HEK293 (cell line): ENCODE results near the gene SMIM24.

Experiments used
- GFI1B ChIP-seq: fragments of 450-650 bp; formaldehyde crosslinking; IDR thresholded peaks from 2 replicates; pipeline ENCODE4 v1.5.1; 2016; ENCODE audit warnings: missing biosample characterization, missing genetic modification characterization
- GLI2 ChIP-seq: fragments of 450-650 bp; formaldehyde crosslinking; IDR thresholded peaks from 2 replicates; pipeline ENCODE4; 2017; ENCODE audit warnings: missing biosample characterization, missing genetic modification characterization, low read depth, borderline replicate concordance
- GLIS2 ChIP-seq: fragments of 450-650 bp; formaldehyde crosslinking; IDR thresholded peaks from 2 replicates; pipeline ENCODE4 v1.5.1; 2016; ENCODE audit warnings: missing biosample characterization, missing genetic modification characterization
- KLF1 ChIP-seq: fragments of 450-650 bp; formaldehyde crosslinking; IDR thresholded peaks from 2 replicates; pipeline ENCODE4 v1.5.1; 2016; ENCODE audit warnings: missing biosample characterization, missing genetic modification characterization
- KLF16 ChIP-seq: fragments of 450-650 bp; formaldehyde crosslinking; IDR thresholded peaks from 2 replicates; pipeline ENCODE4 v1.5.1; 2017; ENCODE audit warnings: missing biosample characterization, missing genetic modification characterization
- KLF8 ChIP-seq: fragments of 450-650 bp; formaldehyde crosslinking; IDR thresholded peaks from 2 replicates; pipeline ENCODE4 v1.5.1; 2016; ENCODE audit warnings: missing biosample characterization, missing genetic modification characterization
- MEIS1 ChIP-seq: sonication (generic); formaldehyde crosslinking; IDR thresholded peaks from 2 replicates; pipeline ENCODE4 v1.8.1; 2022; ENCODE audit warnings: missing genetic modification reagents, mild to moderate bottlenecking, borderline replicate concordance
- MYNN ChIP-seq: fragments of 450-650 bp; formaldehyde crosslinking; IDR thresholded peaks from 2 replicates; pipeline ENCODE4 v1.5.1; 2016; ENCODE audit warnings: missing biosample characterization, missing genetic modification characterization, borderline replicate concordance
- RBAK ChIP-seq: fragments of 450-650 bp; formaldehyde crosslinking; IDR thresholded peaks from 2 replicates; pipeline ENCODE4 v1.5.1; 2016; ENCODE audit warnings: missing biosample characterization, missing genetic modification characterization
- SALL2 ChIP-seq: fragments of 450-650 bp; formaldehyde crosslinking; IDR thresholded peaks from 2 replicates; pipeline ENCODE4 v1.5.0; 2017; ENCODE audit warnings: missing biosample characterization, mild to moderate bottlenecking, missing genetic modification characterization, borderline replicate concordance
- TRIM28 ChIP-seq: IDR thresholded peaks from 2 replicates; pipeline ENCODE4 v1.6.1; 2011; ENCODE audit warnings: low read length, control low read depth, borderline replicate concordance
- ZEB2 ChIP-seq: fragments of 450-650 bp; formaldehyde crosslinking; IDR thresholded peaks from 2 replicates; pipeline ENCODE4 v1.5.1; 2016; ENCODE audit warnings: missing biosample characterization, missing genetic modification characterization
- ZFP37 ChIP-seq: fragments of 450-650 bp; formaldehyde crosslinking; IDR thresholded peaks from 2 replicates; pipeline ENCODE4 v1.5.1; 2016; ENCODE audit warnings: missing biosample characterization, missing genetic modification characterization
- ZNF214 ChIP-seq: fragments of 450-650 bp; formaldehyde crosslinking; IDR thresholded peaks from 2 replicates; pipeline ENCODE4 v1.5.1; 2017; ENCODE audit warnings: missing biosample characterization, mild to moderate bottlenecking, missing genetic modification characterization, borderline replicate concordance
- ZNF311 ChIP-seq: fragments of 450-650 bp; formaldehyde crosslinking; IDR thresholded peaks from 2 replicates; pipeline ENCODE4 v1.5.1; 2017; ENCODE audit warnings: missing biosample characterization, missing genetic modification characterization, borderline replicate concordance
- ZNF324 ChIP-seq: fragments of 450-650 bp; formaldehyde crosslinking; IDR thresholded peaks from 2 replicates; pipeline ENCODE4 v1.5.1; 2016; ENCODE audit warnings: missing biosample characterization, missing genetic modification characterization
- ZNF404 ChIP-seq: fragments of 450-650 bp; formaldehyde crosslinking; IDR thresholded peaks from 2 replicates; pipeline ENCODE4 v1.5.1; 2017; ENCODE audit warnings: missing biosample characterization, missing genetic modification characterization
- ZNF549 ChIP-seq: fragments of 450-650 bp; IDR thresholded peaks from 2 replicates; pipeline ENCODE4 v1.5.1; 2018; ENCODE audit warnings: missing biosample characterization, missing genetic modification characterization, mild to moderate bottlenecking, inconsistent platforms, moderate library complexity
- ZNF571 ChIP-seq: fragments of 450-650 bp; formaldehyde crosslinking; IDR thresholded peaks from 2 replicates; pipeline ENCODE4 v1.5.0; 2017; ENCODE audit warnings: missing biosample characterization, missing genetic modification characterization
- ZNF610 ChIP-seq: fragments of 450-650 bp; formaldehyde crosslinking; IDR thresholded peaks from 2 replicates; pipeline ENCODE4 v1.5.1; 2016; ENCODE audit warnings: missing biosample characterization, missing genetic modification characterization, borderline replicate concordance
- ZNF629 ChIP-seq: fragments of 450-650 bp; formaldehyde crosslinking; IDR thresholded peaks from 2 replicates; pipeline ENCODE4 v1.5.1; 2017; ENCODE audit warnings: missing biosample characterization, missing genetic modification characterization
- ZNF660 ChIP-seq: fragments of 450-650 bp; IDR thresholded peaks from 2 replicates; pipeline ENCODE4 v1.5.1; 2018; ENCODE audit warnings: missing biosample characterization, mild to moderate bottlenecking, missing genetic modification characterization
- ZNF747 ChIP-seq: fragments of 450-650 bp; formaldehyde crosslinking; IDR thresholded peaks from 2 replicates; pipeline ENCODE4 v1.5.1; 2016; ENCODE audit warnings: missing biosample characterization, missing genetic modification characterization
- TF ChIP-seq, protein P1 (sequence below): fragments of 450-650 bp; formaldehyde crosslinking; IDR thresholded peaks from 2 replicates; pipeline ENCODE4 v1.5.1; 2017; ENCODE audit warnings: missing biosample characterization, missing genetic modification characterization
- TF ChIP-seq, protein P2 (sequence below): fragments of 450-650 bp; formaldehyde crosslinking; optimal IDR thresholded peaks from 2 replicates; pipeline ENCODE3; 2016; ENCODE audit warnings: missing biosample characterization, mild to moderate bottlenecking, missing genetic modification characterization
- TF ChIP-seq, protein P3 (sequence below): fragments of 450-650 bp; formaldehyde crosslinking; IDR thresholded peaks from 2 replicates; pipeline ENCODE4 v1.5.1; 2016; ENCODE audit warnings: missing biosample characterization, missing genetic modification characterization
- TF ChIP-seq, protein P4 (sequence below): fragments of 450-650 bp; formaldehyde crosslinking; IDR thresholded peaks from 2 replicates; pipeline ENCODE4 v1.5.1; 2016; ENCODE audit warnings: missing biosample characterization, missing genetic modification characterization
- TF ChIP-seq, protein P5 (sequence below): fragments of 450-650 bp; formaldehyde crosslinking; IDR thresholded peaks from 2 replicates; pipeline ENCODE4 v1.5.1; 2016; ENCODE audit warnings: missing biosample characterization, missing genetic modification characterization
- TF ChIP-seq, protein P6 (sequence below): fragments of 450-650 bp; formaldehyde crosslinking; IDR thresholded peaks from 2 replicates; pipeline ENCODE4 v1.5.1; 2017; ENCODE audit warnings: missing biosample characterization, mild to moderate bottlenecking, missing genetic modification characterization, moderate library complexity
- TF ChIP-seq, protein P7 (sequence below): fragments of 450-650 bp; formaldehyde crosslinking; IDR thresholded peaks from 2 replicates; pipeline ENCODE4 v1.5.1; 2016; ENCODE audit warnings: missing biosample characterization, missing genetic modification characterization, low read depth

Gene SMIM24

DNA sequence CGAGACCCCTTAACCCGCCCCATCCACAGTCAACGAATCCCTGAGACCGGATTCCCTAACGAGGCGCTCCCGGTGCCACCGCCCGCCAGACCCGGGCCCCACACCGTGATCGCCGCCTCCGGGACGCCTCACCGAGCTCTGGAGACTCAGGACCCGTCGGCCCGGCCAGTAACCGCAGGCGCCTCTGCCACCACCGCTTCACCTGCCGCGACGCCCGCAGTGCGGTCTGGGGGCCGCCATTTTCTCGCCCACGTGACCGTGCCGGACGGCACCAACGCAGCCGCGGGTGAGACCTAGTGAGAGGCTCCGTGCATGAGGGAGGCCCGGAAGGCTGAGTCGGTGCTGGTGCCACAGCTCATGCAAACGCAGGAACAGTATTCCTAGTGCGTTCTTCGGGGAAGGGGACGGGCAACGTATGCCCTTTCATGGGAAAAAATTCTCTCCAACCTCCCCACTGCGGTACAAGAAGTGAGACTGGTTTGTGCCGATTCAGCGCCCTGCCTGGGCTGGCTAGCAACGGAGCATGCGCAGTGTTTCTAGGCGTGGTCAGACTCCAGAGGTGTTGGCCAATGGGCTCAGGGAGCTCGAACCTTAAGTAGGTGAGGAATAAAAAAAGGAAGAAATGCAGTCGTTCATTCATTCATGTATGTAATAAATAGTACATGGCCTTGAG is 20.2 kb upstream of the SMIM24 start, which contains the start of gene DOHH (continued):
- TF ChIP-seq, protein P1, sequence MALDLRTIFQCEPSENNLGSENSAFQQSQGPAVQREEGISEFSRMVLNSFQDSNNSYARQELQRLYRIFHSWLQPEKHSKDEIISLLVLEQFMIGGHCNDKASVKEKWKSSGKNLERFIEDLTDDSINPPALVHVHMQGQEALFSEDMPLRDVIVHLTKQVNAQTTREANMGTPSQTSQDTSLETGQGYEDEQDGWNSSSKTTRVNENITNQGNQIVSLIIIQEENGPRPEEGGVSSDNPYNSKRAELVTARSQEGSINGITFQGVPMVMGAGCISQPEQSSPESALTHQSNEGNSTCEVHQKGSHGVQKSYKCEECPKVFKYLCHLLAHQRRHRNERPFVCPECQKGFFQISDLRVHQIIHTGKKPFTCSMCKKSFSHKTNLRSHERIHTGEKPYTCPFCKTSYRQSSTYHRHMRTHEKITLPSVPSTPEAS (tag by site-specific recombination): peak; percentile 56; the same call in 1 of the 2 replicates
- TF ChIP-seq SALL2 (tag by site-specific recombination): no peak
- TF ChIP-seq GFI1B (tag by site-specific recombination): no peak
- TF ChIP-seq ZNF660 (tag by site-specific recombination): 0 out of 2 replicates have a peak, but pooled peaks have one; percentile 75
- no peak for TF ChIP-seq ZNF571 (tag by site-specific recombination)
- TF ChIP-seq ZNF610 (tag by site-specific recombination): no peak
- peak; percentile 96 for TF ChIP-seq KLF8 (tag by site-specific recombination)
- TF ChIP-seq RBAK (tag by site-specific recombination): no peak
- TF ChIP-seq ZNF404 (tag by site-specific recombination): no peak
- TF ChIP-seq GLIS2 (tag by site-specific recombination): no peak
- TF ChIP-seq ZNF324 (tag by site-specific recombination): peak; percentile 95
- no peak for TF ChIP-seq ZNF747 (tag by site-specific recombination)
- no peak for TF ChIP-seq MYNN (tag by site-specific recombination)
- TF ChIP-seq MEIS1 (CRISPR knock-in tag): no peak
- TF ChIP-seq TRIM28: no peak
- TF ChIP-seq, protein P2, sequence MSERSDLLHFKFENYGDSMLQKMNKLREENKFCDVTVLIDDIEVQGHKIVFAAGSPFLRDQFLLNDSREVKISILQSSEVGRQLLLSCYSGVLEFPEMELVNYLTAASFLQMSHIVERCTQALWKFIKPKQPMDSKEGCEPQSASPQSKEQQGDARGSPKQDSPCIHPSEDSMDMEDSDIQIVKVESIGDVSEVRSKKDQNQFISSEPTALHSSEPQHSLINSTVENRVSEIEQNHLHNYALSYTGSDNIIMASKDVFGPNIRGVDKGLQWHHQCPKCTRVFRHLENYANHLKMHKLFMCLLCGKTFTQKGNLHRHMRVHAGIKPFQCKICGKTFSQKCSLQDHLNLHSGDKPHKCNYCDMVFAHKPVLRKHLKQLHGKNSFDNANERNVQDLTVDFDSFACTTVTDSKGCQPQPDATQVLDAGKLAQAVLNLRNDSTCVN (tag by site-specific recombination): peak; percentile 36
- TF ChIP-seq ZNF549 (tag by site-specific recombination): no peak
- peak; percentile 69; the same call in 1 of the 2 replicates for TF ChIP-seq ZFP37 (tag by site-specific recombination)
- TF ChIP-seq, protein P3, sequence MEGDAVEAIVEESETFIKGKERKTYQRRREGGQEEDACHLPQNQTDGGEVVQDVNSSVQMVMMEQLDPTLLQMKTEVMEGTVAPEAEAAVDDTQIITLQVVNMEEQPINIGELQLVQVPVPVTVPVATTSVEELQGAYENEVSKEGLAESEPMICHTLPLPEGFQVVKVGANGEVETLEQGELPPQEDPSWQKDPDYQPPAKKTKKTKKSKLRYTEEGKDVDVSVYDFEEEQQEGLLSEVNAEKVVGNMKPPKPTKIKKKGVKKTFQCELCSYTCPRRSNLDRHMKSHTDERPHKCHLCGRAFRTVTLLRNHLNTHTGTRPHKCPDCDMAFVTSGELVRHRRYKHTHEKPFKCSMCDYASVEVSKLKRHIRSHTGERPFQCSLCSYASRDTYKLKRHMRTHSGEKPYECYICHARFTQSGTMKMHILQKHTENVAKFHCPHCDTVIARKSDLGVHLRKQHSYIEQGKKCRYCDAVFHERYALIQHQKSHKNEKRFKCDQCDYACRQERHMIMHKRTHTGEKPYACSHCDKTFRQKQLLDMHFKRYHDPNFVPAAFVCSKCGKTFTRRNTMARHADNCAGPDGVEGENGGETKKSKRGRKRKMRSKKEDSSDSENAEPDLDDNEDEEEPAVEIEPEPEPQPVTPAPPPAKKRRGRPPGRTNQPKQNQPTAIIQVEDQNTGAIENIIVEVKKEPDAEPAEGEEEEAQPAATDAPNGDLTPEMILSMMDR (tag by site-specific recombination): no peak
- TF ChIP-seq, protein P4, sequence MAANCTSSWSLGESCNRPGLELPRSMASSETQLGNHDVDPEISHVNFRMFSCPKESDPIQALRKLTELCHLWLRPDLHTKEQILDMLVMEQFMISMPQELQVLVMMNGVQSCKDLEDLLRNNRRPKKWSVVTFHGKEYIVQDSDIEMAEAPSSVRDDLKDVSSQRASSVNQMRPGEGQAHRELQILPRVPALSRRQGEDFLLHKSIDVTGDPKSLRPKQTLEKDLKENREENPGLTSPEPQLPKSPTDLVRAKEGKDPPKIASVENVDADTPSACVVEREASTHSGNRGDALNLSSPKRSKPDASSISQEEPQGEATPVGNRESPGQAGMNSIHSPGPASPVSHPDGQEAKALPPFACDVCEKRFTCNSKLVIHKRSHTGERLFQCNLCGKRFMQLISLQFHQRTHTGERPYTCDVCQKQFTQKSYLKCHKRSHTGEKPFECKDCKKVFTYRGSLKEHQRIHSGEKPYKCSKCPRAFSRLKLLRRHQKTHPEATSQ (tag by site-specific recombination): no peak
- TF ChIP-seq GLI2 (tag by site-specific recombination): no peak
- TF ChIP-seq KLF16 (tag by site-specific recombination): peak; percentile 66; the same call in 1 of the 2 replicates
- TF ChIP-seq, protein P5, sequence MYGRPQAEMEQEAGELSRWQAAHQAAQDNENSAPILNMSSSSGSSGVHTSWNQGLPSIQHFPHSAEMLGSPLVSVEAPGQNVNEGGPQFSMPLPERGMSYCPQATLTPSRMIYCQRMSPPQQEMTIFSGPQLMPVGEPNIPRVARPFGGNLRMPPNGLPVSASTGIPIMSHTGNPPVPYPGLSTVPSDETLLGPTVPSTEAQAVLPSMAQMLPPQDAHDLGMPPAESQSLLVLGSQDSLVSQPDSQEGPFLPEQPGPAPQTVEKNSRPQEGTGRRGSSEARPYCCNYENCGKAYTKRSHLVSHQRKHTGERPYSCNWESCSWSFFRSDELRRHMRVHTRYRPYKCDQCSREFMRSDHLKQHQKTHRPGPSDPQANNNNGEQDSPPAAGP: peak; percentile 95
- TF ChIP-seq ZNF629 (tag by site-specific recombination): peak; percentile 78
- TF ChIP-seq, protein P6, sequence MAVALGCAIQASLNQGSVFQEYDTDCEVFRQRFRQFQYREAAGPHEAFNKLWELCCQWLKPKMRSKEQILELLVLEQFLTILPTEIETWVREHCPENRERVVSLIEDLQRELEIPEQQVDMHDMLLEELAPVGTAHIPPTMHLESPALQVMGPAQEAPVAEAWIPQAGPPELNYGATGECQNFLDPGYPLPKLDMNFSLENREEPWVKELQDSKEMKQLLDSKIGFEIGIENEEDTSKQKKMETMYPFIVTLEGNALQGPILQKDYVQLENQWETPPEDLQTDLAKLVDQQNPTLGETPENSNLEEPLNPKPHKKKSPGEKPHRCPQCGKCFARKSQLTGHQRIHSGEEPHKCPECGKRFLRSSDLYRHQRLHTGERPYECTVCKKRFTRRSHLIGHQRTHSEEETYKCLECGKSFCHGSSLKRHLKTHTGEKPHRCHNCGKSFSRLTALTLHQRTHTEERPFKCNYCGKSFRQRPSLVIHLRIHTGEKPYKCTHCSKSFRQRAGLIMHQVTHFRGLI (tag by site-specific recombination): no peak
- peak; percentile 79 for TF ChIP-seq ZEB2 (tag by site-specific recombination)
- no peak for TF ChIP-seq ZNF311 (tag by site-specific recombination)
- TF ChIP-seq, protein P7, sequence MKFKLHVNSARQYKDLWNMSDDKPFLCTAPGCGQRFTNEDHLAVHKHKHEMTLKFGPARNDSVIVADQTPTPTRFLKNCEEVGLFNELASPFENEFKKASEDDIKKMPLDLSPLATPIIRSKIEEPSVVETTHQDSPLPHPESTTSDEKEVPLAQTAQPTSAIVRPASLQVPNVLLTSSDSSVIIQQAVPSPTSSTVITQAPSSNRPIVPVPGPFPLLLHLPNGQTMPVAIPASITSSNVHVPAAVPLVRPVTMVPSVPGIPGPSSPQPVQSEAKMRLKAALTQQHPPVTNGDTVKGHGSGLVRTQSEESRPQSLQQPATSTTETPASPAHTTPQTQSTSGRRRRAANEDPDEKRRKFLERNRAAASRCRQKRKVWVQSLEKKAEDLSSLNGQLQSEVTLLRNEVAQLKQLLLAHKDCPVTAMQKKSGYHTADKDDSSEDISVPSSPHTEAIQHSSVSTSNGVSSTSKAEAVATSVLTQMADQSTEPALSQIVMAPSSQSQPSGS: no peak
- TF ChIP-seq KLF1 (tag by site-specific recombination): peak; percentile 56; the same call in 1 of the 2 replicates
- no peak for TF ChIP-seq ZNF214
